ENCODE data around the gene KIZ.
"Not testable (repeated sequence)": the region's sequence is repeated elsewhere in the genome, so short reads cannot be mapped to it uniquely, and the experiment has no call there.

KIZ gene

DNA sequence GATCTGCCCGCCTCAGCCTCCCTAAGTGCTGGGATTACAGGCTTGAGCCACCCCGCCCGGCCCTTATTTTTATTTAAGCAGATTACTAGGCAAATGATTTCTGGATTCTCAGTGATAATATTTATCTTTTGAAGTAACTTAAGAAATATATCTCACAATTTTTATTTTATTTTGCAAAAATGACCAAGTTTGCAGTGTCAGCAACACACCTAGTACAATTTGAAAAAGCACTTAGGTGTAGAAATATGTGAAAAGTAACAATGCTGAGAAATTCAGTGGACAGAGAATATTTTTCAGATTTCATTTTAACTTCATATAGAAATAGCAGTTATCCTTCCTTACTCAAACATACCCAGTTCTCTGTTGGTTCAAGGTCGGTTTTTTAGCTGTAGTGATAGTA, 98.3 kb downstream of the KIZ start:
- in situ Hi-C loops (cut with HindIII; ENCODE audit: low sequenced_read_pairs): no loop called here

DNA sequence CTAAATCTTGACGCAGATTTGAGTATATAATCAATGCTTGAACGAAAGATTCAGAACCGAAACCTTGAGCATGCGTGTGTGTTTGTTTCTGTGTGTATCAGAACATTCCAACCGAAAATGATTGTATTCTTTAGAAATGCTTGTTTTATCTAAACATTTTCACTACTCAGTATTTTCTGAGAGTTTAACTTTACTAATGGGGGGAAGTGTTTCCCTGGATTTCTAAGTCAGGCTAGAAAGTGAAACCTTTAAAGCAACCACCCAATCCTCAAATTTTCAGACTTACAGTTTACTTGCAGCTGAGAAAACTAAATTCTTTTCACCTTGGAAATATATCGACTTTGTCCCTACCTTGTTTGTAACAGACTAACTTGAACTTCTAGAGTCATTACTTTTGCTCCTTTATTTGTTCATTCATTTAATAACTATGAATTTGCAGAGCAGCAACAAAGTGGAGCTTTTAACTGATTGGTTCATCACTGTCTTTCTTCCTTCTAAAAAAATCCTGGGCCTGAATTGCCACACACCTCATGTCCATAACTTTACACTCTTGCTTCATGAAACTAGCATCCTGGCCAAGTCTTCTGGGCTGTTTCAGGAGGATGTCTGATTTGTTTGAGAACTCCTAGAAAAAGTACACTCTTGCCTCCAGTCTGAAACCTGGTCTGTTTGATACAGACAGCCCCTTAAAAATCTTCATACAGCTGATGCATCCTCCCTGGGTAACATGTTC, 99.5 kb downstream of the KIZ start:
- in situ Hi-C loops (cut with HindIII; ENCODE audit: low sequenced_read_pairs): no loop called here

DNA sequence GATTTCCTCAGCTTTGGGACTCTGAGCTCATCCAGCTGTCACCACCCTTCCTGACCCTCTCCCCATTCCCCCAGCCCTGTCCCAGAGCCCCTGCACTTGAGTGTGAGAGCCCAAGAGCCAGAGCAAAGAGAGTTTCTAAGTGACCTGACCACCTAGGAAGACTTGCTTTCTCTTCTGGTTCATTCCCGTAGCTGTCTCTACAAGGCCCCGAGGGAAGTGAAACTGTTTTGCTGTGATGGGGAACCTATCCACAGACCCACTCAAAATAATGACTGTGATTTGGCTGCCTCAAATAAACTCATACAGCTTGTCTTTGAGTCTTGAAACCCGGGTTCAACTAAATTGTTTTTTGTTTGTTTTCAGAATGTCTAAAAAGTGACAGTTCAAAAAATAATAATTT, 102.6 kb downstream of the KIZ start:
- in situ Hi-C loops (cut with HindIII; ENCODE audit: low sequenced_read_pairs): no loop called here

DNA sequence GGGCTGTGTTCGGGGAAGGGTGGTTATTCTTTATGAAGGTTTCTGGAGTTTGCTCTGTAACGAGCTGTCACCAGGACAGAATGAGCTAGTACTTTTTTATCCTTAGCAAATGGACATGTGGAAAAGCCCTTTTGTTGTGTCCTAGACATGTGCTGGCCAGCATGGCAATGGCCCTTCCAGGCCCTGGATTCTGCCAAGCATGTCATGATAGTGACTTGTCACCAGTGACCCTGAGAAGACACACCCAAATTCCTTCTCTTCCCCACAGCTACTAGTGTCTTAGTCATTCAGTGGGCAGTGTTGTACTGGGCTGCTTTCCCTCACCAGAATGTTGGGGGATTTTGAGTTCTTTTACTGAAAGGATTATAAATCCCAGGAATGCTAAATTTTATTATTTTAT, 103.3 kb downstream of the KIZ start:
- in situ Hi-C loops (cut with HindIII; ENCODE audit: low sequenced_read_pairs): no loop called here

DNA sequence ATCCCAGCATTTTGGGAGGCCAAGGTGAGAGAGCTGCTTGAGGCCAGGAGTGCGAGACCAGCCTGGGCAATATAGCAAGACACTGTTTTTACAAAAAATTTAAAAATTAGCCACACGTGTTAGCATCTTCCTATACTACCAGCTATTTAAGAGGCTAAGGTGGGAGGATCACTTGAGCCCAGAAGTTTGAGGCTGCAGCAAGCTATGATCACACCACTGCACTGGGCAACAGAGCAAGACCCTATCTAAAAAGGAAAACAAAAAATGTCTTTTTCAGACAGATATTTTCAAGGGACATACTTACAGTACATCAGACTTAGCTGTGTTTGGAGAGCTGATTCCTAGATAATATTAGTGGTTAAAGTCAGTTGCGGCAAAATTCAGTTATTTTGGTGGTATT, 104.3 kb downstream of the KIZ start:
- in situ Hi-C loops (cut with HindIII; ENCODE audit: low sequenced_read_pairs): no loop called here

DNA sequence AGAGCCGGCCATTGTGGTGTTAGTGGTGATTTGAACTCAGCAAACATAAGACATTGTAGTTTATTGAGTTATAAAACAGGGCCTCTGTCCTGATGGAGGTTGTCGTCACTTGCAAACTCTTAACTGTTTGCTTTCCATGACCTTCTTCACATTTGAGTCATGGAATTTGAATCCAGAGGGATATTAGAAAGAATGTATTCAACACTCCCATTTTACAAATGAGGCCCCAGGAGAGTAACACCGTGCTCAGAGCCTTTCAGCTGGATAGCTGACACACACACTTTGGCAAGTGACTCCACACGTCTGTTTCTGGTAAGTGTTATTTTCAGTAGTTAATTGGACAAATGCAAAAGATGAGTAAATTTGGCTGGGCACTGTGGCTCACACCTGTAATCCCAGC, 104.8 kb downstream of the KIZ start:
- in situ Hi-C loops (cut with HindIII; ENCODE audit: low sequenced_read_pairs): no loop called here

DNA sequence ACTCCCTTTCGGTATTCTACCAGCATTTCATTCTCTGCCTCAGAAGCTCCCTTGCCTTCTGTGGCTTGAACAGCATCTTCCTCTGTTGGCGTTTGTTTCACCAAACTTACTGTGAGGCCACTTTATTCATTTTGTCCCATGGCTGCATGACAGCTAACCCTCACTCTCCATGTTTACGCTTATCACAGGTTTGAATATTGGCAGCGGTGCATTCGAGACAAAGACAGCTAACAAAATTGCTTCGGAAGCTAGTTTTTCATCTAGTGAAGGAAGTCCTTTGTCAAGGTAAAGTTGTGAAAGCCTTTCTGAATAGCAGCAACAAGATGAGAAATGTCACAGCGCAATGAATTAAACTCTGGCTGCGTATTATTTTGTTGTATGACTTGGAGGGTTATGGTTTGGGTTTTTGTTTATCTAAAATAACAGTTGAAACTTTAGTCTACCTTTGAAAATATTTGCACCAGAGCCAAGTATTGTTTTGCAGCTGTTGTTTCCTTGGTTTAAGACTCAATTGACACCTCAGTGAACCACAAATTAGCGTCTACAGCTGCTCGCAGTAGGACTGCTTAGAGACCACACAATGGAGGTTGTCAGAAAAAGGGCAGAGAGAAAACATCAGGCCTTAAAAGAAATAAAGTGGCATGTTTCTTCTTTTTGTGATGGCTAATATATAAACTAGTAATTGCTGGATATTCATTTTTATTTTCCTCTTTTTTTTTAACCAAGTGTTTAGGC, 106.8 kb downstream of the KIZ start:
- in situ Hi-C loops (cut with HindIII; ENCODE audit: low sequenced_read_pairs): no loop called here

DNA sequence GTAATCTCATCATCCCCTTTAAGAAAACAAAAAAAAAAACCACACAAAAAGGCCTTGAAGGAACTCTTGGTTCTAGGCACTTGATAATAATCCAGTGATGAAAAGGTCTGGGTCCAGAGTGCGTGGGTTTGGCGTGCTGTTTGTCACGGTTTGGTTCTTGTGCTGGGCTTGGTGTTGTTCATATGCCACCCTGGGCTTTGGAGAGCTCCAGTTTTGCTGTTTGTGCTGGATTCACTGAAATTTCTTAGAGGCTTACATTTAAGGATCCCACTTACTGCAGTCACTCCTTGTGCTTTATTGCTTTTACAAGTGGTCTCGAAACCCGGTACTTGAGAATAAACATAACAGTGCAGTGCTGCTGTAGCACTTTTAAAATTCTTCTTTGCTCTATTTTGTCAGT, 108.4 kb downstream of the KIZ start:
- in situ Hi-C loops (cut with HindIII; ENCODE audit: low sequenced_read_pairs): no loop called here

DNA sequence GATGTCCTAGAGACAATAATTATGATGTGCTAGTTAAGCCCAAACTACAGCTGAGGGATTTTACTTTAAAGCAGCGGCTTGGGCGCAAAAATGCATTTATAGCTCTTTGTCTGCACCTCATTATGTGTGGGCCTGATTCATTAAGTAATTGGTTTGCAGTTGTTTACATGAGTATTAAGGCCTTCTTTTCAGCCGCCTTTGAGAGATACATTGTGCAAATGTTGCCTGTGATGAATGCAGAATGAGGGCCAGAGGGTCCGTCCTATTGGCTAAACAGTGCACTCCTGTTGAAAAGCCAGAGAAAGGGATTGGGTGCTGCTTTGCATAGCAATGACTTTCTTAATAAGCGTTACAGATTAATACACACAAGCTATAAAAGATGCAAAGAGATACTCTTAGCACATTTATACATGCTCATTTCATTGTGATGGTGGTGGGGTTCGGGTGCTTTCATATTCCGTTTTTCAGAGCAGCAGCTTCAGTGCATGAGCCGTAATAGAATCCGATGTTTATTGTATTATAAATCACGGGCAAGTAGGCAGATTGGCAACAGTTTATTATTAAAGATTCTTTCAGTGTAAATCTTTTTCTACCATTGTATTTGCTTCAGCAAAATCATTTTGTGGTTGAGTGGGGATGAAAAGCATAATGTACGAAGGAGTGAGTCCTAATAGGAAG, 109.1 kb downstream of the KIZ start:
- in situ Hi-C loops (cut with HindIII; ENCODE audit: low sequenced_read_pairs): no loop called here

DNA sequence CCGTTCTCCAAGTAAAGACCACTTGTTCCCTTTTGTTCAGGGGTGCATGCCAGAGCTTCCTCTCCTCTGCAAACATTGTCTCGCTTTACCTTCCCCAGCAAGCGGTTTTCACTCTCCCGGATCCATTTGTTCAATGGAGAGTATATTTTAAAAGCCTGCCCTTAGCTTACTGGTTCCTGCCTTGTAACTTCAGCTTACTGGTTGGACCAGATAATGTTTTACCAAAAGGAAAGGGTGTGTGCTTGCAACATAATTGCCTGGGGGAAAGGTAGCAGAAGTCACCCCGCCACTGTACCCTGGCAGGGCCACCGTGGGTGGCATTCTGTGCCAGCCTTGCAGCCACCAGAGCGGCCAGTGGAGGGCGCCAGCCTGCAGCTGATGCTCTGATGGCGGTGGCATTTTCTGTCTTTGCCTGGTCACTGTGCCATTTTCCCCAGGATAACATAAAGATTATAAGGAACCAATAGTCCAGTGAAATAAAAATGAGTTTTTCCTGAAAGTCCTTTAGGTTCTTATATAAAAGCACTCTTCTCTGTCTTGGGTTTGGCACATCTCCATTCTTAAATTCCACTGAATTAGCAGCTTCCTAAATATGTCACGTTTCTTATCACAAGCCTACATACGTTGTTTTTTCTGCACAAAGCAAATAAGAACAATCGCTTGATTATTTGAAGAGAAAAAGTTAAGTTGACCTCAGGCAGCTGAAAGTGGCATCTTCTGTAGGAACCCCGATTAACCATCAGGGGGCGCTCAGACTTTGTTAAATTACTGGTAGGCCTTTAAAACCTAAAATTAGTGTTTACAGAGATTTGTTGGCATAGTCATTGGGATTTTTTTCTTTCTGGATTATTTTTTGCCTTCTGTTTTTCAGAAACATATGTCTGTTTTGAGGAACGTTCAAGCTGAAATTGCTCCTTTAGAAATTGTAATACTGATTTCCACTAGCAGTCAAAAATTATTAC, 109.9 kb downstream of the KIZ start:
- in situ Hi-C loops (cut with HindIII; ENCODE audit: low sequenced_read_pairs): no loop called here

DNA sequence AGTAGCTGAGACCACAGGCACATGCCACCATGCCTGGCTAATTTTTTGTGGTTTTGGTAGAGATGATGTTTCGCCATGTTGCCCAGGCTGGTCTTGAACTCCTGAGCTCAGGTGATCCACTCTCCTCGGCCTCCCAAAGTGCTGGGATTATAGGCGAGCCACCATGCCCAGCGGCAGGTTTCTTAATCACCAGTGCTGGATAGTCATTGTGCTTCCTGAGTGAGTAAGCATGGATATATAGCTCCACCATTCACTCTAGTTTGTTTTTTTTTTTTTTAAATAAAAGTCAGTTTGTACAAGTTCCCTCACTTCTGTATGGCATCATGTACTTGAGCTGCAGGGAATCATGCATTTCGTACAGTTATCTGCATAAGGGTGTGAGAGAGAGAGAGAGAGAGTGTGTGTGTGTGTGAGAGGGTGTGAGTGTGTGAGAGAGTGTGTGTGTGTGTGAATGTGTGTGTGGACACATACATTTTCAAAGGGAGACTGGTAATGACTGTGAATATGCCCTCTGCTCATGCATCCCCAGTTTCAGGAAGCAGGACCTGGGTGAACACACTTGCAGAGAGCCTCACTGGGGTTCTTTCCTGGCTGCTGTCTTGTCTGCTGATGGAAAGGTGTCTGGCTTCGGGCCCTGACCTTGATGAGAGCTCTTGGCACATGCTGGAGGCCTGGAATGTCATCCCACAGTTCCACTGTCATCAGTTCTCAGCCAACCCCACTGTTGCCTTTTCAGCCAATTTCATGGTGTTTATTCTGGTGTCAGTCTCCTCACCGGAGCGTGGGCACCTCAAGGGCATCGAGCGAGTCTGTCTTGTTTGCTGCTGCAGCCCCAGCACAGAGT, 112.3 kb downstream of the KIZ start:
- in situ Hi-C loops (cut with HindIII; ENCODE audit: low sequenced_read_pairs): no loop called here

DNA sequence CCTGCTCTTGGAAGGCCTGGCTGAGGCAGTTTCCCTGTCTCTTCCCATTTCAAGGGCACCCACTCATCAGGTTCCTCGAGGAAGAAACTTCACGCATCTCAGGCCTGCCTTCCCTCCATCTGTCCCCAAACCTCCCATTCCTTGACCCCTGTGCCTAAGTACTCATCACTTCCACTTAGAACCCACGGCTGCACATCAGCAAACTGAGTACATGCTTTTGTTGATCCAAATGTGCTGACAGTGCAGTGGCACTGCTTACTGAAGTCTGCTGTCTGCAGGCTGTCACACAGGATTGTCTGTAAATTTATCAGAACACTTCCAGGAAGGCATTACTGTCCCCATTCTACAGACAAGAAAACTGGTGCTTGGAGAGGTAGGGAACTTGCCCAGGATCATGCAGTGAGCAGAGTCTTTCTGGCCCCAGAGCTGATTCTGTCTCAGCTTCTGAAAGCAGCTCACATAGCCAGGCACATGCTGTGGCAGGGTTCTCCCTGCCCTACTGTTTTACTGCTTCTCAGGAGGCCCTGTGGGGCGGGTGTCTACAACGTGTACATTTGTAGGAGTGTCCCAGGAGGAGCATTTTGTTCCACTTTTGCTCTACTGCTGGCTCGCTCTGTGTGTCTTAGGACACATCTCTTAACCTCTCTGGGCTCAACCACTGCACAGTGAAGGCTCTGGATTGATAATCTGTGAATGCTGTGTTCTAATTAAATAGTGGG, 113.1 kb downstream of the KIZ start:
- in situ Hi-C loops (cut with HindIII; ENCODE audit: low sequenced_read_pairs): no loop called here

DNA sequence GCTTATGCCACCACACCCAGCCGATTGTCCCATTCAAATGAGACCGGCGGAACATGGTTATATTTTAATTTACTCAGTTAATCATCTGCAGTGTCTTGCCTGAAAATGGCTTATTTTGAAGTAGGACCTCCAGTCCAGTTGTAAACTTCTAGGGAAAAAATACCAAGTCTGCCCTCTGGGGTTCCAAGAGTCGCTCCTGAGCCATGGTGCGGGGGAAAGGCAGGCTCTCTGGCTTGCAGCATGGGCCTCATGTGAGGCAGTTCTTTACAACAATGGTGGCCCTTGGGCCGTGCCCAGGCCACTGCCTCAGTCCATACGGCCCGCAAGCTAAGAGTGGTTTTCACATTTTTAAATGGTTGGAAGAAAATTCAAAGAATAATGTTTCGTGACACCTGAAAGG, 114.5 kb downstream of the KIZ start:
- in situ Hi-C loops (cut with HindIII; ENCODE audit: low sequenced_read_pairs): no loop called here

DNA sequence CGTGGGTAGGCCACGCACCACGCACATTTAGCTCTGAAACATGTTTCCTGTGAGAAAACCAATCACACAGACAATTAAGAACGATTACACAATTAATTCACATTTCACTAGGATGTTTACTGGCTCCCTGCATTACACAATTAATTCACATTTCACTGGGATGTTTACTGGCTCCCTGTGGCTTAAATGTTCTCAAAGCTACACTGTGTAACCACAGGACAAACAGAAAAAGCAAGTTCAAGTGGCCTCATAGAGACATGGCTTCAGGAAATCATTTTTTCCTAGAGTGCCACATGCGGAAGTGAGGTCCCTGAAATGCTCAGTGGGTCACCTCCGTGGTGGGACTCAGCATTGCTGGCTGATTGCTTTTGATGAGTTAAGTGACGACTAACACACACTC, 115.5 kb downstream of the KIZ start:
- in situ Hi-C loops (cut with HindIII; ENCODE audit: low sequenced_read_pairs): no loop called here

DNA sequence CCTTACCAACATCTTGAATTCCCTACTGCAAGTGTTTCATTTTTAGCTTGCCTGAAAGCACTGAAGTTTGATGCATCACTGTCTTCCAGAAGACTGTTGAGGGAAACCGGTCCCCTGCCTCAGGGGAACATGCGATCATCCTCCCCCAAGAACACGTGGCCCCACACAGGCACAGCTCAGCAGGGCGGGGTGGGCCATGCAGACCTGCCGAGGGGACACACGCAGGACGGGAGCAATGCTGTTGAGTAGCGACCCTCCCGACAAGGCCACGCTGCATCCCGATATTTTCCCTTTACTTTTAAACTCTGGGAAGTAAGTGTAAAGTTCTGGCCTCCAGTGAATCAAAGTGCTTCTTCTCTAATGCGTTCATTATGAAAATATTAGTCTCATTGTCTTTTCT, 117.9 kb downstream of the KIZ start:
- in situ Hi-C loops (cut with HindIII; ENCODE audit: low sequenced_read_pairs): no loop called here

DNA sequence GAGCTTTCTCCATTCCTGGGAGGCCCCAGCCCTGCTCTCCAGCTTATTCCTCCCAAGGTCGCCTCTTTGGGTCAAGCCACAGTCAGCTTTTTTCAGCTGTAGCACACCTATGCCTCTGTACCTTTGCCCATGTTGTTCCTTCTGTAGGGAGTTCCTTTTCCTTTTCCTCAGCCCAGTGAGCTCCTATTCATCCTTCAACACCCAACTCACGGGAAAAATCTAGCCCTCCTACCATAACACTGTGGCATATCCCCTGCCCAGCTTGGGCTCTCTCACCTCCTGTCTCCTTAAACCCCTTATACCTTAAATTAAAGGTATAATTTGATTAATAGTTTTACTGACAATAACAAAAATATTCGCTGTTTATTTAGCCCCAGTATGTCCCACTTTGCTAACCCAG, 118.9 kb downstream of the KIZ start:
- in situ Hi-C loops (cut with HindIII; ENCODE audit: low sequenced_read_pairs): no loop called here

DNA sequence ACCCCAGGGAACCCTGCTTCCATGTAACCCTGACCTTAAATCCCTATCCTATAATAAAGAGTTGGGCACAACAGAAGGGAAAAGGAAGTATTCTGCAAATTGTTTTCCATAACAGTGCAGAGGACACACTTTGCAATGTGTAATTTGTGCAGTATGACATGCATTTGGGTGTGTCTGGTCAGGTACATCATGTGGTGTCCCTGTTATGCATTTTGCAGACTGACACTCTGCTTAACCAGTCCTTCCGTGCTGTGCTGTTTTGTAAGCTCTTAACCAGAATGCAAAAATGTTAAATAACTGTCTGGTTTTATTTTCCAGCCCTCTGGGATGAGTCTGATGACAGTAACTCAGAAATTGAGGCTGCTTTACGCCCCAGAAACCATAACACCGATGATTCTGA, 120.3 kb downstream of the KIZ start:
- in situ Hi-C loops (cut with HindIII; ENCODE audit: low sequenced_read_pairs): no loop called here

DNA sequence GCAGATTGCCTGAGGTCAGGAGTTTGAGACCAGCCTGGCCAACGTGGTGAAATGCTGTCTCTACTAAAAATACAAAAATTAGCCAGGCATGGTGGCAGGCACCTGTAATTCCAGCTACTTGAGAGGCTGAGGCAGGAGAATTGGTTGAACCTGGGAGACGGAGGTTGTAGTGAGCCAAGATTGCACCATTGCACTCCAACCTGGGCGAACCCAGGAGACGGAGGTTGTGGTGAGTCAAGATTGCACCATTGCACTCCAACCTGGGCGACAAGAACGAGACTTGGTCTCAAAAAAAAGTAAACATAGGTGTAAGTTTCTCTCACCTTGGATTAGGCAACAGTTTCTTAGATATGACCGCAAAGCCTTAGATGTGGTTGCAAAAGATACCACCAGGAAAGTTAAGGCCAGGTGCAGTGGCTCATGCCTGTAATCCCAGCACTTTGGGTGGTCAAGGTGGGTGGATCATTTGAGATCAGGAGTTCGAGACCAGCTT, 121.8 kb downstream of the KIZ start:
- in situ Hi-C loops (cut with HindIII; ENCODE audit: low sequenced_read_pairs): not testable (repeated sequence)

DNA sequence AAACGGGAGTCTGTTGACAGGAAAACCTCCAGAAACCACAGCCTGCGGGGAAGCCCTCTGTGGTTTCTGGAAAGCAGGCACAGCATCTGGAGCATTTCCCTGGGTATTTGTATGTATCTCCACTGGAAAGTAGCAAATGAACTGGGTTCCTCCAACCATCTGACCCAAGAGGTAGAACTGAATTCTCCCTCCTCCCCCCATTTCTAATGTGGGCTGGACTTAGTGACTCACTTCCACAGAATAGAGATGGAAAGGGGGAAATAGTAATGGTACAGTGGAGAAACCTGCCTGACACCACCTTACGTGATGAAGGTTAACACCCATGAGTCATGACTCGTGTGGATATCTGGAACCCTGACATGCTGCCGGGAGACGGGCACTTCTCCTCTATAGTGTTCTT, 125.4 kb downstream of the KIZ start:
- in situ Hi-C loops (cut with HindIII; ENCODE audit: low sequenced_read_pairs): no loop called here
